Peyer's patch (tissue), 4 donors: ENCODE measurements around the gene SHC4.

Experiments used
- CTCF ChIP-seq, 6 experiments: fragments of 450-650 bp in 4 of 6; fragments of 200-600 bp in 2 of 6; sonication (generic) in 1 of 6; IDR thresholded peaks; one replicate each; pipeline ENCODE4 v1.5.1; 2017 to 2019; ENCODE audit warnings: antibody characterized with exemption in 6 of 6, mild to moderate bottlenecking in 3 of 6, moderate library complexity in 1 of 6
- POLR2A ChIP-seq, 2 donors: fragments of 450-650 bp; IDR thresholded peaks; one replicate each; pipeline ENCODE4 v1.5.1; 2017; ENCODE audit warnings: antibody characterized with exemption in 2 of 2, mild to moderate bottlenecking in 2 of 2, moderate library complexity in 2 of 2

- TF ChIP-seq CTCF (IDR thresholded peaks at IDR 0.05) (no peak), POLR2A (IDR thresholded peaks at IDR 0.05) (no peak)
Observed at GRCh38 chr15:48974882-48975281, 11.2 kb upstream of the SHC4 start.
